HG02798 (cell line): ENCODE measurements around the gene UQCR11.
"Not testable (repeated sequence)": the region's sequence is repeated elsewhere in the genome, so short reads cannot be mapped to it uniquely, and the experiment has no call there.

Experiments
- ATAC-seq: cut with Tn5 transposase; IDR thresholded peaks from one replicate; pipeline ENCODE4 v1.9.1; 2021; ENCODE audit warnings: mild to moderate bottlenecking; ENCODE audit not compliant: unreplicated experiment, poor library complexity

UQCR11 gene

DNA sequence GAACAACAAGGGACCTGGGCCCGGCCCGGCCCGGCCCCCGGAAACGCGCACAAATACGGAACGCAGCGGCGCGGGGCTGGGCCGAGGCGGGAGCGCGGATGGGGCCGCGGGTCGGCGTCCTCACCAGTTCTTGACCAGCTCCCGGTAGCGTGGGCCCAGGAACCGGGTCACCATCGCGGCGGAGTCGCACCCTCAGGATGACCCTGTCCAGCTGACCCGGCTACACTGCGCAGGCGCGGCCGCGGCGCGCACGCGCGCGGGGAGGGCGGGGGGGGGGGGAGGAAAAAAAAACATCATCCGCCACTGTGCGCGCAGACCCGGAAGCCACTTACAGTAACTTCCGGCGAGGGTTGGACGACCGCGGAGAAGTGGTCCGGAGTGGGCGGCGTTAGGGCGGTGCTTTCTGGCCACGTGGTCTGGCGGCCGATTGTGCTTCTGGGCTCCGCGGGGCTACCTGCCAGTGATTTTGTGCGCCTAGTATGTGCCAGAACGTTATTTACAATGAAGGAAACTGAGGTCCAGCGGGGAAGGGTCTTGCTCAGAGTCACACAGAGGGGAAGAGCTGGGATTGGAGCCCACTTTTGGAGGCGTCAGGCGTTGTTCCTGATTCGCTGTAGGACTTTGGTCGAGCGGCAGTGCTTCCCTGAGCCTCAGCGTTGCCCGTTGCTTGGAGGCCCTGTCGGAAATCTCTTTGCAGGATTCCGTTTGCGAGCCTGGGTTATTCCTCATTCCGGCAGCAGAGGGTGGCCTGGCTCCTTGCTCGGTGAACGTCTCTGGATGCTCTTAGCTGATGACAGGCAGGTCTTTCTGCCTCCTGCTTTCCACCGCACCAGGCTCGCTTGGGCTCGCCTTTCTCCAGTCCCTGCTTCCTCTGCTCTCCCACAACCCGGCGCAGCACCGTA, at the start of gene UQCR11:
Gene UQCR11, minus strand, starts transcription at position 227 of the 902 bp plus-strand sequence. Its CDS starts 53 bp downstream, at position 174.
- peak; percentile 91 for ATAC-seq

DNA sequence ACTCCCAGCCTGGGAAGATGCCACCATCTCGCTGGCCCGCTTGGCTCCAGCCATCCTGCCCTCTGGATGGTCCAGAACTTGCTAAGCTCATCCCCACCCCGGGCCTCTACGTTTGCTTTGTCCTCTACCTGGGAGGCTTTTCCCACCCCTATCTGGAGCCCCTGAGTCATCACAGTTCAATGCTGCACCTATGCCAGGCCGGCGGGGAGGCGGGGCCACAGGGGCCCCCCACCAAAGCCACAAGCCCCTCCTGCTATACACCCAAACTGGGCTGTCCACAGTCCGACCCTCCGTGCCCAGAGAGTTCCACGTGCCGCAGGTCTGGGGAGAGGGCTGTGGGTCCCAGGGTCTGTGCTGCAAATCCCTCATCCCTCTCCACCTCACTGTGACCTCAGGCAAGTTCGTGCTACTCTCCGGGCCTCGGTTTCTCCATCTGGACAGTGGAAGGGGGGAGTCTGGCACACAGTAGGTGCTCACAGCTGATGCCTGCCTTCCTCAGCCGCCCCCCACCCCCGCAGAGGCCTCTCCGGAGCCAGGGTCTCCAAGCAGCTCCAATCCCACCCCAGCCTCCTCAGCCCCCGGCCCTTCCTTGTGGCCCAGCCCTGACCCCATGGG, 49.0 kb upstream of the UQCR11 start:
- ATAC-seq: no peak

- ATAC-seq: no peak
Observed at GRCh38 chr19:1653300-1653628, 48.0 kb upstream of the UQCR11 start.

- peak; percentile 82 for ATAC-seq
Observed at GRCh38 chr19:1652471-1653299, 47.4 kb upstream of the UQCR11 start, which contains the start of gene TCF3. TSS of gene TCF3 (minus strand) at chr19:1652615. CDS start at chr19:1650248, 2,367 bp downstream.

DNA sequence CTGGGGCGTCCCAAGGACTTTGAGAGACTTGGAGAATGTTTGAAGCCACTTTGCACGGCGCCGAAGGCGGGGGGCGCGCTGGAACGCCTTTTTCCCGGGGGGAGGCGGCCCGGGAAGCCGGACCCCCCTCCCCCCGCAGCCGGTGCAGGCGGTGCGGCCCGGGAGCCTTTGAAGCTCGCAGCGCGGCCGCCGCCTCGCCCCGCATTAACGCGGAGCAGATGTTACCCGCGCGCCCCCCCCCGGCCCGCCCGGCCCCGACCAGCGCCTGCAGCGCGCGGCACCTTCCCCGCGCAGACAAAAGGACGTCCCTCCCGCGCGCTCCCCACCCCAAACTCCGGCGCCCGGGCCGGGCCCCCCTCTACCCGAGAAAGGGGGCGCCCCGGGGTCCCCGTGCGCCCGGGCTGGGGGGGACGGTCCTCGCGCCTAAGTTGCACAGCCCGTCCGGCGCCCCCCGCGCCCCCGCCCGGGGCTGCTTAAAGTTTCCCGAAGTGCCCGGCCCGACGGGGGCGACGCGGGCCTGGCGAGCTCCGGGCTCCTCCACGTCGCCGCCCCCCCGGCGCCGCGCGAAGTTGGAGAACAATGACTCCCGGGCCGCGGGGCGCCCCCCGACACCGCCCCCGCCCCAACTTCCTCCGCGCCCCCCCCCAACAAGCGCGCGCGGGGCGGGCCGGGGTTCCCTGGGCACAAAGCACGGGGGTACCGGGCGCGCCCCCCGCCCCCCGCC, 46.5 kb upstream of the UQCR11 start:
- ATAC-seq: no peak

GRCh38 chr19:1650650-1651567, 45.6 kb upstream of the UQCR11 start:
- no peak for ATAC-seq

GRCh38 chr19:1649706-1650649, 44.7 kb upstream of the UQCR11 start:
- ATAC-seq: no peak

DNA sequence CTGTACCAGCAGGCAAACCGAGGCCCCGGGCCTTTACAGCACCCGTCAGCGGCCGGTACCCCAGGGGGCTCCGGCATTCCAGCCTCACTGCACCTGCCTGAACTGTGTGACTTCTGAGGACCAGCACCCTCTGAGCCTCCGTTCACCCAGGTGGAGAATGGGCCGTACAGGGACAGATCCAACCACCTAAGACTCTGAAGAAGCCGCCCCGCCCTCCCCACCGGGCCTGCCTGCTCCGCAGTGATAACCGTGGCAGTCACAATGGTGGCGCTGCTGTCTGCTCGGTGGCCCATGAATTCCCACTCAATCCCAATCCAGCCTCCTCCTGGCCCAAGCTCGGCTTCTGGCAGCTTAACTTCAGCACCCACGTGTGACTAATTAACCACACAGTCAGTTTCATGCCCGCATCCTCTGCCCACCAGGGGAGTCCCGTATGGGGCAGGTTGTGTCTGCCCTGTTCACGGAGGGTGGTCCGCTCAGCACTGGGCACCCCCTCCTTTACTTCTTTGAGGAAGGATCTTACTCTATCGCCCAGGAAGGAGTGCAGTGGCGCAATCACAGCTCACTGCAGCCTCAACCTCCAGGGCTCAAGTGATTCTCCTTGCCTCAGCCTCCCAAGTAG, 43.8 kb upstream of the UQCR11 start:
- ATAC-seq: no peak

- ATAC-seq: no peak
Observed at GRCh38 chr19:1648459-1648849, 43.2 kb upstream of the UQCR11 start.

DNA sequence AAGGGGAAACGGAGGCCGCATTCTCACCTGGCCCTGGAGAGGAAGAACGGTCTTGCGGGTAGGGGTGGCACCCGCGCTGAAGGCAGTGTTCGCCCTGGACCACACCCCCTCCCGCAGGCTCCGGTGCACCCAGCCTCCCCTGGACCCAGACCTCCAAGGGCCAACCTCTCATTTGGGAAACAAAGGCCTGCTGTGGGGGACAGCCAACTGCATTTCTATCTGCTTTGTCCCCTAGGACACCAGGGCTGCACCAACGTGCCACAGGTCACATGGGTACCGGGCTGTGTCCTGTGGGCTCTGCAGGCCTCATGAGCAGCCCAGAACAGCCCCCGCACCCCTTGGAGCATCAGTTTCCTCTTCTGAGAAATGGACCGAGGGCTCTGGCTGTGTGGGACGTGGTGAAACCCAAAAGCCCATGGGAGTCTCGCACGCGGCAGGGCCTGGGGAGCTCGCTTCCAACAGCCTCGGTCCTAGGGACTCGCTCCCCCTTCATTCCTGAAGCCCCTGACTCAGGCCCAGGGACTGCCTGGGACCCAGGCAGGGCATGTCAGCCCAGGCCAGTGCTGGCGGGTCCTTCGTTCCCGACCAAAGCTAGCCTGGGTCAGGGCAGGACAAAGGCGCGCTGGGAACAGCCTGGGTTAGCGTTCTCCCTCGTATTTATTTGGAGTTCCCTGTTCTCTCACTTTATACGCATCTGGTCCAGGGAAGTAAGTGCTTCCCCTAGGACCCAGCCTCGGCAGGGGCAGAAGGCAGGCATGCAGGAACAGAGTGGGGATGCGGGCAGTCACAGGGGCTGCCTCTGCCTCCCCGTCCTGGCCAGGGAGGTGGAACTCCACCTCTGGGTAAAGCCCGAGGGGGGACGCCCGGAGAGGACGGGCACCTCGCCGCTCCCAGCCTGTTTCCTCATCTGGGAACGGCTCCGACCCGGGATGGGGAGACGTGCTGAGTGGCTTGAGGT, 42.5 kb upstream of the UQCR11 start:
- ATAC-seq: no peak

GRCh38 chr19:1646659-1647453, 41.6 kb upstream of the UQCR11 start:
- ATAC-seq: no peak

- ATAC-seq: no peak
Observed at GRCh38 chr19:1646149-1646548, 40.9 kb upstream of the UQCR11 start.

DNA sequence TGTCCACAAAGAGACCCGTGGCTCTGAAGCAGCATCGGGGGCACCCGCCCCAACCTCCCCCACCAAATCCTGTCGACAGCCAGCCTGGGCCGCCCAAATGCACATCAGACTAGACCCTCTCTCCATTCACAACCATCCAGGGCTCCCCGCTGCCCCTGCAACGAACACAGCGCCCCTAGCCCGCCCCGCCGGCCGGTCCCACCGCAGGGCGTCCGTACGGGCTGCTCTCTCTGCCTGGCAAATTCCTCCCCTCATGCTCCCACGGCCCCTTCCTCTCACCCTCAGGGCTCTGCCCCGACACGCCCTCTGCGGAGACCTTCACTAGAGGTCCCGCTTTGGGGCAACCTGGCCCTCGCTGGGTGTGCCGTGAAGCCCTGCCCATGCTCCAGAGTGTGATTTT, 40.0 kb upstream of the UQCR11 start:
- no peak for ATAC-seq

DNA sequence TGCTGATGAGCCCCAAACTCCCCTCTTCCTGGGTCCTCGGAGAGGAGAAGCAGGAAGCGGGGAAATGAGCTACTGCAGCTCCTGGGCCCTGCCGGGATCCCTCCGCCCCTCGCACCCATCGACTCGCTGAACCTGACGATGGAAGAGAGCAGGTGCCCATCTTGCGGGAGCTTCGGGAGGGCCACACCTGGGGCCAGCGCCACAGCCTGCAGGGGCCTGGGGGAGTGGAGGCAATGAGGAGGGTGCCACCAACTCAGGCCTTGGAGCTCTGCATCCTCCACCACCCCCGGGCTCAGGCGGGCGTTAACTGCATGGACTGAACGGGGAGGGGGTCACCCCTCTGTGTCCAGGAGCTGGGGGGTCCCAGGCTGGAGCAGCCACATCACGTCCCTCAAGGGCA, 38.8 kb upstream of the UQCR11 start:
- no peak for ATAC-seq

DNA sequence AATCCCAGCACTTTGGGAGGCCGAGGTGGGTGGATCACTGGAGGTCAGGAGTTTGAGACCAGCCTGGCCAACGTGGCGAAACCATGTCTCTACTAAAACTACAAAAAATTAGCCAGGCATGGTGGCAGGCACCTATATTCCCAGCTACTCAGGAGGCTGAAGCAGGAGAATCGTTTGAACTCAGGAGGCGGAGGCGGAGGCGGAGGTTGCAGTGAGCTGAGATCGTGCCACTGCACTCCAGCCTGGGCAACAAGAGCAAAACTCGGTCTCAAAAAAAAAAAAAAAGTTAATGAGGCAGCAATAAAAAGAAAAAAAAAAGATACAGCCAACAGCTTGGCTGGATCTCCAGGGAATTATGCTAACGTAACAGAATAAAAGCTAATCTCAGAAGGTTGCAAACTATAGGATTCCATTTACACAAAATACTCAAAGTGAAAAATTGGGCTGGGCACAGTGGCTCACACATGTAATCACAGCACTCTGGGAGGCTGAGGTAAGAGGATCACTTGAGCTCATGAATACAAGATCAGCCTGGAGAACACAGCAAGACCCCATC, 35.7 kb upstream of the UQCR11 start:
- ATAC-seq: not testable (repeated sequence)
